GM23338 (cell line): ENCODE results near the gene GPR183. TPM values are rescaled to one million over a fixed set of nuclear protein-coding genes. Genes with fewer than 3 reads are reported as not detected.

Source experiments
- ATAC-seq: fragments of 200-7000 bp; cut with Tn5 transposase; 3 replicates; pipeline ENCODE4 v1.9.1; 2020
- DNase-seq: peaks from one replicate; pipeline ENCODE4 v3.0.0-alpha.2; 2015; ENCODE audit warnings: low spot score
- H2AFZ ChIP-seq: fragments of 200-600 bp; sonication (generic); 2 replicates; pipeline ENCODE4 v1.8.0; 2016; ENCODE audit warnings: antibody characterized with exemption, mild to moderate bottlenecking, moderate library complexity
- H3F3A ChIP-seq: fragments of 200-600 bp; sonication (generic); replicated peaks from 2 replicates; pipeline ENCODE4 v1.8.0; 2017; ENCODE audit warnings: antibody characterized with exemption, mixed run types, low read depth
- H3K27ac ChIP-seq: fragments of 200-600 bp; sonication (generic); 2 replicates; pipeline ENCODE4 v1.6.1; 2016; ENCODE audit warnings: low read depth
- H3K27me3 ChIP-seq: fragments of 200-600 bp; sonication (generic); 2 replicates; pipeline ENCODE4 v1.8.0; 2016; ENCODE audit warnings: mild to moderate bottlenecking, mixed run types, moderate library complexity; ENCODE audit not compliant: insufficient read depth
- H3K36me3 ChIP-seq: fragments of 200-600 bp; sonication (generic); 2 replicates; pipeline ENCODE4 v1.8.0; 2016; ENCODE audit warnings: mild to moderate bottlenecking; ENCODE audit not compliant: insufficient read depth
- H3K4me1 ChIP-seq: fragments of 200-600 bp; sonication (generic); 2 replicates; pipeline ENCODE4 v1.8.0; 2016; ENCODE audit warnings: mild to moderate bottlenecking, moderate library complexity; ENCODE audit not compliant: insufficient read depth
- H3K4me2 ChIP-seq: fragments of 200-600 bp; sonication (generic); 2 replicates; pipeline ENCODE4 v1.7.1; 2017; ENCODE audit warnings: mixed run types
- H3K4me3 ChIP-seq: fragments of 200-600 bp; sonication (generic); 2 replicates; pipeline ENCODE4 v1.6.1; 2016; ENCODE audit warnings: mixed run types
- H3K79me2 ChIP-seq: fragments of 200-600 bp; sonication (generic); replicated peaks from 2 replicates; pipeline ENCODE4 v1.8.0; 2017; ENCODE audit warnings: mild to moderate bottlenecking; ENCODE audit not compliant: insufficient read depth
- H3K9me2 ChIP-seq: fragments of 200-600 bp; sonication (generic); 2 replicates; pipeline ENCODE4 v1.8.0; 2017; ENCODE audit not compliant: insufficient read depth
- H4K20me1 ChIP-seq: fragments of 200-600 bp; sonication (generic); replicated peaks from 2 replicates; pipeline ENCODE4 v1.8.0; 2017; ENCODE audit warnings: mild to moderate bottlenecking; ENCODE audit not compliant: insufficient read depth
- H3K27ac Mint-ChIP-seq: 2 replicates; pipeline ENCODE4 v1.8.0; 2020; ENCODE audit warnings: inconsistent platforms, mild to moderate bottlenecking, moderate library complexity, mixed read lengths
- H3K27me3 Mint-ChIP-seq: 3 replicates; pipeline ENCODE4 v1.8.0; 2022; ENCODE audit warnings: low read depth, mild to moderate bottlenecking, moderate library complexity, mixed read lengths, inconsistent platforms; ENCODE audit not compliant: insufficient read depth, poor library complexity
- H3K36me3 Mint-ChIP-seq: 3 replicates; pipeline ENCODE4 v1.8.0; 2021; ENCODE audit warnings: low read depth, mild to moderate bottlenecking, inconsistent platforms, moderate library complexity, mixed read lengths
- H3K4me1 Mint-ChIP-seq: 3 replicates; pipeline ENCODE4 v1.8.0; 2020; ENCODE audit warnings: mild to moderate bottlenecking, inconsistent platforms, mixed read lengths
- H3K4me3 Mint-ChIP-seq: 3 replicates; pipeline ENCODE4 v1.8.0; 2021; ENCODE audit warnings: moderate library complexity, mild to moderate bottlenecking, inconsistent platforms, mixed read lengths
- H3K9me3 Mint-ChIP-seq: 3 replicates; pipeline ENCODE4 v1.8.0; 2020; ENCODE audit warnings: moderate library complexity, mild to moderate bottlenecking, inconsistent platforms, mixed read lengths
- CREB1 ChIP-seq: fragments of 250-450 bp; sonication (Bioruptor Pico); IDR thresholded peaks from 2 replicates; pipeline ENCODE4 v1.5.0; 2020; ENCODE audit warnings: low read depth, mild to moderate bottlenecking, moderate library complexity
- EZH2 ChIP-seq: fragments of 200-600 bp; sonication (generic); IDR thresholded peaks from one replicate; pipeline ENCODE4 v1.8.0; 2017; ENCODE audit warnings: antibody characterized with exemption, mild to moderate bottlenecking, low read depth; ENCODE audit not compliant: unreplicated experiment
- EZH2phosphoT487 ChIP-seq: fragments of 200-600 bp; sonication (generic); IDR thresholded peaks from one replicate; pipeline ENCODE4 v1.8.1; 2018; ENCODE audit warnings: antibody characterized with exemption; ENCODE audit not compliant: unreplicated experiment
- JUNB ChIP-seq: IDR thresholded peaks from one replicate; pipeline ENCODE4 v1.6.1; 2016; ENCODE audit warnings: antibody characterized with exemption; ENCODE audit not compliant: unreplicated experiment
- NANOG ChIP-seq: IDR thresholded peaks from 2 replicates; pipeline ENCODE4 v1.6.1; 2016; ENCODE audit warnings: antibody characterized with exemption, borderline replicate concordance
- REST ChIP-seq: IDR thresholded peaks from one replicate; pipeline ENCODE4 v1.6.1; 2018; ENCODE audit warnings: antibody characterized with exemption; ENCODE audit not compliant: unreplicated experiment
- STAT1 ChIP-seq: IDR thresholded peaks from one replicate; pipeline ENCODE4 v1.6.1; 2016; ENCODE audit warnings: antibody characterized with exemption; ENCODE audit not compliant: unreplicated experiment
- ZNF462 ChIP-seq: fragments of 250-450 bp; sonication (Bioruptor Pico); IDR thresholded peaks from 2 replicates; pipeline ENCODE4 v1.5.0; 2020; ENCODE audit warnings: mild to moderate bottlenecking, moderate library complexity
- polyA plus RNA-seq: library from polyadenylated mRNA; unstranded; fragments of >200 nt; fragmentation: Nextera tagmentation; extraction: Ambion mirVana; gene quantifications from 2 replicates; pipeline ENCODE4 v1.2.1, GENCODE V29; 2016
- total RNA-seq: library from RNA; depleted of rRNA; stranded (reverse); fragments of >200 nt; shearing (Covaris generic); gene quantifications from 2 replicates; pipeline ENCODE4 v1.2.3, GENCODE V29; 2014

Gene GPR183
- total and polyA plus RNA-seq, 2 experiments from 2014 or later: 0.78 TPM; not detected in 1

GRCh38 chr13:99352351-99353245, 45.4 kb upstream of the GPR183 start:
- Mint-ChIP-seq H3K36me3 (peaks cover 7% of the 10 kb centered on the region; the same call in 2 of the 3 replicates), H3K4me3 (no peak overlapping the region), H3K4me1 (no peaks in the 10 kb centered on the region), H3K27ac (no peak overlapping the region), H3K9me3 (no peaks in the 10 kb centered on the region), H3K27me3 (peaks cover 5% of the 10 kb centered on the region)
- ATAC-seq: peak; percentile 41; the same call in 1 of the 3 replicates
- H3K4me1 ChIP-seq: no peaks in the 10 kb centered on the region
- TF ChIP-seq EZH2phosphoT487 (no peak), EZH2 (no peak), NANOG (no peak), CREB1 (no peak), STAT1 (no peak)
- H3K79me2 ChIP-seq: no peaks in the 10 kb centered on the region
- H4K20me1 ChIP-seq: peaks cover 6% of the 10 kb centered on the region
- no peak overlapping the region for H3K4me3 ChIP-seq
- no peaks in the 10 kb centered on the region for H3K27me3 ChIP-seq
- no peaks in the 10 kb centered on the region for H3K9me2 ChIP-seq
- no peak overlapping the region for H3K4me2 ChIP-seq
- no peaks in the 10 kb centered on the region for H3F3A ChIP-seq
- H3K27ac ChIP-seq: 0 out of 2 replicates have a peak overlapping the region, but pooled peaks have one; percentile 39
- no peak overlapping the region for H2AFZ ChIP-seq
- H3K36me3 ChIP-seq: no peaks in the 10 kb centered on the region; the same call in 1 of the 2 replicates
- DNase-seq: no peak

GRCh38 chr13:99351772-99352171, 44.6 kb upstream of the GPR183 start:
- H3K79me2 ChIP-seq: no peaks in the 10 kb centered on the region
- H3K4me2 ChIP-seq: no peak overlapping the region
- H3K4me1 ChIP-seq: no peaks in the 10 kb centered on the region
- H3K27me3 ChIP-seq: no peaks in the 10 kb centered on the region
- no peaks in the 10 kb centered on the region; the same call in 1 of the 2 replicates for H3K36me3 ChIP-seq
- peaks cover 1% of the 10 kb centered on the region for H4K20me1 ChIP-seq
- no peak overlapping the region for H3K27ac ChIP-seq
- no peak overlapping the region for H3K4me3 ChIP-seq
- Mint-ChIP-seq H3K9me3 (no peaks in the 10 kb centered on the region), H3K27ac (no peak overlapping the region), H3K4me3 (no peak overlapping the region), H3K27me3 (peaks cover 5% of the 10 kb centered on the region), H3K4me1 (no peaks in the 10 kb centered on the region), H3K36me3 (peaks cover 7% of the 10 kb centered on the region; the same call in 2 of the 3 replicates)
- no peaks in the 10 kb centered on the region for H3K9me2 ChIP-seq
- no peak overlapping the region for H2AFZ ChIP-seq
- DNase-seq (no peak), ATAC-seq (no peak)
- TF ChIP-seq ZNF462: no peak
- no peak for TF ChIP-seq REST
- TF ChIP-seq EZH2phosphoT487: no peak
- TF ChIP-seq JUNB: no peak
- no peak for TF ChIP-seq CREB1
- H3F3A ChIP-seq: no peaks in the 10 kb centered on the region
